ENCODE data around the gene MMP17.

- TF ChIP-seq CTCF (IDR thresholded peaks at IDR 0.05; ENCODE audit: low read length) (no peak; the same call in 1 of the 2 replicates), EZH2 (optimal IDR thresholded peaks at IDR 0.05; ENCODE audit: low read depth, low read length) (no peak), EZH2phosphoT487 (IDR thresholded peaks at IDR 0.05; ENCODE audit: low read length) (no peak)
Measured at GRCh38 chr12:131836193-131836592, 8.0 kb downstream of the MMP17 start.
